GM21528 (cell line): Measurements from ENCODE around the gene ACTL8.

Experiments used
- ATAC-seq: cut with Tn5 transposase; IDR thresholded peaks from one replicate; pipeline ENCODE4 v1.9.1; 2021; ENCODE audit warnings: mild to moderate bottlenecking, moderate library complexity; ENCODE audit not compliant: unreplicated experiment, low FRiP score

The ACTL8 gene

DNA sequence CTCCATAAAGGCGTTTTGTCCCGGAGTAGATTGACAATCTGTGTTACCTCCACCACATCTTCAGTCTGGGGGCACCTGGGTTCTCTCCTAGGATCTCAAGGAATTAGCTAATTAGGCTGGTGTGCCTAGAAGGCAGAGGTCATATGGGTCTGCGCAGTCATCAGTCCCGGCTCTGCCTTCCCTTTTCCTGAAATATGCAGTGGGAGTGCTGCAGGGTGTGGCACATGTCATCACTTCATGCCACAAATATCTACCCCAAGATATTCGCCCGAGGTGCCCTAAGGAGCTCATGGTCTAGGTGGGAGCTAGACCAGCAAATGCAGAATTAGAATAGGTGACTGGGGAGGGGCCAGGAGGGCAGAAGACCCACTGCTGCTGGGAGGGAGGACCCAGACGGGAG lies 42.9 kb downstream of the ACTL8 start:
- ATAC-seq: no peak

- no peak for ATAC-seq
Observed at GRCh38 chr1:17798799-17799382, 43.8 kb downstream of the ACTL8 start.

DNA sequence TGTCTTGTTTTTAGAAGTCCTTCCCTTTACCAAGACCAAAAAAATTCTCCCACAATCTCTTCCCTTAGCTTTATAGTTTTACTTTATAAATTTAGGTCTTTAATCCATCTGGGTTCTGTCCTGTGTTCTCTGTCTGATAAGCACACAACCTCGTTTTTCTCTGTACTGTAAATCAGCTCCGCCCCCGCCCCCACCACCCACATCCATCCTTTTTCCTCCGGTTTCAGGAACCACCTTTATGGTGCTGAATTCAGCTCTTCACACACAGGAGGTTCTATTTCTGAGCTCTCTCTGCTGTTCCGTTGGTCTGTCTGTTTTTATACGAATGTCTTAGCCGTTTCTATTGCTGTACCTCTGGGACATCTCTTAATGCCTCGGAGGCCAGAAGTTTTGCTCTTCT lies 44.5 kb downstream of the ACTL8 start:
- ATAC-seq: no peak

DNA sequence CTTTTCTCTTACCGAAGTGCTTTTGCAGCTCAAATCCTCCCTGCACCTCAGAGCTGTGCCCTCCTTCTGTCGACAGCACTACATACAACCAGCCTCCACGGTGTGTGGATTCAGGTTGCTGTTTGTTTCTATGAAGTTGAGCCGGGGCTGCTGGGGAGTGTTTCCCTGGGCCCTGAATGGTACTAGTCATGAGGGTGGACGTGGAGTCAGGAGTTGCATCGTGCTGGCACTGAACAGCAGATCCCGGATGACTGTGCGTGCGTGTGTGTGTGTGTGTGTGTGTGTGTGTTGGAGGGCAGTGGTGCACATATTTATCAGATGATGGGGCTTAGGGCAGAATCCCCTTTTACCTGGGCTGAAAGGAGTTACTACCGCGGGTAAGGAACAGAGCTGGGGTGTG lies 47.0 kb downstream of the ACTL8 start:
- ATAC-seq: no peak

DNA sequence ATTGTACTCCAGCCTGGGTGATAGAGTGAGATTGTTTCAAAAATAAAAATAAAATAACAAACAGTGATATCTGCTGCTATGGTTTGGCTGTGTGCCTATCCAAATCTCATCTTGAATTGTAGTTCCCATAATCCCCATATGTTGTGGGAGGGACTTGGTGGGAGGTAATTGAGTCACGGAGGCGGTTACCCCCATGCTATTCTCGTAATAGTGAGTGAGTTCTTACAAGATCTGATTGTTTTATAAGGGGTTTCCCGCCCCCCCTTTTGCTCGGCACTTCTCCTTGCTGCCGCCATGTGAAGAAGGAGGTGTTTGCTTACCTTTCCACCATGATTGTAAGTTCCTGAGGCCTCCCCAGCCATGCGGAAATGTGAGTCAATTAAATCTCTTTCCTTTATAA lies 47.8 kb downstream of the ACTL8 start:
- ATAC-seq: no peak

GRCh38 chr1:17805869-17806684 lies 50.9 kb downstream of the ACTL8 start:
- no peak for ATAC-seq

DNA sequence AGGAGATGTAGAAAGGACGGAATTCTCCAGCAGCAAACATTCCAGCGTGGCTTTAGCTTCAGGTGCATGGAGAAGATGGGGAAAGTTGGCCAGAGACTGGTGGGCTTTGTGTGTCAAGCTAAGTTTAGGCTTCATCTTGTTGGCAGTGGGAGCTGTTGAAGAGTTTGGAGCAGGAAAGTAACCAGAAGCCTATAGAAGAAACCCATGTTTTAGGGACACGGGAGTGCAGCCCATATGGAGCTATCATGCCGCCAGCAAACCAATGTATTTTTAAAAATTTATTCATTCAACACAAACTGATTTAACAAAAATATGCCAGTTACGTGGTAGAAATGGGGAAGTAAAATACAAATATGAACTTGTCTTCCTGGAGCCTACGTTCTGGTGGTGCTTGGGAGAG lies 53.7 kb downstream of the ACTL8 start:
- ATAC-seq: no peak

DNA sequence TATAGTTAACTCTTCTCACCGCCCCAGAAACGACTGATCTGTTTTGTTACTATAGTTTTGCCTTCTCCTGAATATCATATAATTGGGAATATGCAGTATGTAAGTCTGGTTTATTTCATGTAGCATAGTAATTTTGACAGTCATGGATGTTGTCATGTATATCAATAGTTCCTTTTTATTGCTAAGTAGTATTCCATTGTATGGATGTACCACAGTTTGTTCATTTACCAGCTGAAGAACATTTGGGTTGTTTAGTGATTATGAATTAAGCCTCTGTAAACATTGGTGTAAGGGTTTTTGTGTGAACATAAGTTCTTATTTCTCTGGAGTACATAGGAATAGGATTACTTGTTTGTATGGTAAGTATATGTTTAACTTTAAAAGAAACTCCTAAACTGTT lies 55.5 kb downstream of the ACTL8 start:
- no peak for ATAC-seq

DNA sequence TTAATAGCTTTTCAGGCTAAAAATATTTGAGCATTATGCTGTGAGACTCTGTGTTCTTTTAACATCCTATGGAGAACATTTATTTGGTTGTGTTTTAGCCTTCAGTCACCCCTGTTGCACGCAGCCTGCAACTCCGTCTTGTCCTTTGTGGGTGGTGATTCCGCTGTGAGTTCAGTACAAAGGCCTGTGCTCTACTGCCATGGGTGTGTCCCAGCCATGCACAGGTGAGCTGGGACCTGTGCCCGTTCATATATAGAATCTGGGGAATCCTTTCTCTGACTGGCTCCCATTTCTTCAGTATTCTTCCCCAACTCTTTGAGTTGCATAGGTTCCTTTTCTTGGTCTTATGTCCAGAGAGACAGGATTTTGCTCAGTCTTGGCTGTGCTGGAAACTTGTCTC lies 61.4 kb downstream of the ACTL8 start:
- no peak for ATAC-seq

- no peak for ATAC-seq
Observed at GRCh38 chr1:17819129-17819802, 64.1 kb downstream of the ACTL8 start.

DNA sequence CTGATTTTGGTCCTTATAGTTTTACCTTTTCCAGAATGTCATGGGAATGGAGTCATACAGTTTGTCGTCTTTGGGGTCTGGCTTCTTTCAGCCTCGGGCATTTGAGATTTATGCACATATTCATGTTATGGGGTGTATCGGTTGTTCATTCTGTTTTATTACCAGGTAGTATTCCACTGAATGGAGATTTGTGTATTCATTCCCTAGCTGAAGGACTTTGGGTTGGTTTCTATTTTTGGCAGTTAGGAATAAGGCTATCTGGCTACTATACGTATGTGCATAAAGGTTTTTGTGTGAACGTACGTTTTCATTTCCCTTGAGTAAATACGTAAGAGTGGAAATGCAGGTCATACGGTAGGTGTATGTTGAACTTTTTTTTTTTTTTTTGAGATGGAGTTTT lies 65.1 kb downstream of the ACTL8 start:
- ATAC-seq: no peak

DNA sequence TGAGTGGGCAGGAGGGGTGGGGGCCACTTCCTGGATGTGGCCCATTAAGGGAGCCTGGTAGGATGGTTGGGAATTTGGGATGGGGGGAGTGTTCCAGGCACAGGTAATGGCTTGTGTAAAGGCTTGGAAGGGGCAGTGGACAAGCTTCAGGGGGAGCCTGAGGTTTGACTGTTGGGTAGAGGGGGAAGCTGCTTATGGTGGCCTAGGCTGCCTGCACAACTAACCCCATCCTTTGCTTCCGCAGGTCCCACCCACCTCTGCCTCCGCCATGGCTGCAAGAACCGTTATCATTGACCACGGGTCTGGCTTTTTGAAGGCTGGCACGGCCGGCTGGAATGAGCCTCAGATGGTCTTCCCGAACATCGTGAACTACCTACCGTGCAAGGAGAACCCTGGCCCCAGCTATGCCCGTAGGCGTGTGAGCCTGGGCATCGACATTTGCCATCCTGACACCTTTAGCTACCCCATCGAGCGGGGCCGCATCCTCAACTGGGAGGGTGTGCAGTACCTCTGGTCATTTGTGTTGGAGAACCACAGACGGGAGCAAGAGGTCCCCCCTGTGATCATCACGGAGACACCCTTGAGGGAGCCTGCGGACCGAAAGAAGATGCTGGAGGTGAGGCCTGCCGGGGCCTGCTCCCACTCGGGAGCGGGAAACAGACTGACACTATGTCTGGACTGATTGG lies 67.8 kb downstream of the ACTL8 start:
- ATAC-seq: no peak

DNA sequence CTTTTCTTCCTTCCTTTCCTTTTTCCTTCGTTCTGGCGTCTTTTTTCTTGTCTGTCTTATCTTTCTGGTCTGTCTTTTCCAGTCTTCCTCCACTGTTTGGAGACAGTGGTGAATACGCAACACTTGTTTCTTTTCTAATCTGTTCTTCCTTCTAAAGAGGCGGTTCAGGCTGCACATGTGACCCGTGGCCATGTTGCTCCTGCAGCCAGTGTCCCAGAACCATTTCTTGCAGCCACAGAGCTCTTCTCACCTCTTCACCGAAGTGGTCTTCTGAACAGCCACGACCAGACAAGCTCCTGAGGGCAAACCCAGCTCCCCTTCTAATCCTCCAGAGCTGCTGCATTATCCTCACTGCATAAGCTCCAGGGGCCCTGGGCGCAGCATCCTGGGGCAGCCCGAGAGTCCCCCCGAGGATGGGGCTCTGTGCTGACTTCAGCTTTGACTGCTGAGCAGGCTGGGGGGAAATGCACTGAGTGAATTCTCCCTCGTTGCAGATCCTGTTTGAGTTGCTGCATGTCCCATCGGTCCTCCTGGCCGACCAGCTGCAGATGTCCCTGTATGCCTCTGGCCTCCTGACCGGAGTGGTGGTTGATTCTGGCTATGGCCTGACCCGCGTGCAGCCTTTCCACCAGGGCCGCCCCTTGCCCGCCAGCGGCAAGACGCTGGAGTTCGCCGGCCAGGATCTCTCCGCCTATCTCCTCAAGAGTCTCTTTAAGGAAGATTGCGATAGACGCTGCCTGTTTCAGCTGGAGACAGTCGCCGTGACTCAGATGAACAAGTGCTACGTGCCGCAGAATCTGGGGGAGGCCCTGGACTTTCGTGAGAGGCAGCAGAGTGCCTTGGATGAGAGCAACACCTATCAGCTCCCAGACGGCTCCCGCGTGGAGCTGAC lies 70.4 kb downstream of the ACTL8 start:
- no peak for ATAC-seq

DNA sequence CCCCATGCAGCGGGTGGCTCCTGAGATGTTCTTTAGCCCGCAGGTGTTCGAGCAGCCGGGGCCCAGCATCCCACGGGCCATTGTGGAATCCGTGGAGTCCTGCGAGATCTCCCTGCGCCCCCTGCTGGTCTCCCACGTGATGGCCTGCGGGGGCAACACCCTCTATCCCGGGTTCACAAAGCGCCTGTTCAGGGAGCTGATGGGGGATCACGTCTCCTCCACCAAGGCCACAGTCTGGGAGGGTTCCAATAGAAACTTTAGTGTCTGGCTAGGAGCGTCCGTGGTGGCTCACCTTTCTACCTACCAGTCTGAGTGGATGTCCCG lies 71.0 kb downstream of the ACTL8 start:
- ATAC-seq: no peak

- ATAC-seq: no peak
Observed at GRCh38 chr1:17828991-17829390, 73.9 kb downstream of the ACTL8 start.

GRCh38 chr1:17829579-17829978 lies 74.4 kb downstream of the ACTL8 start:
- no peak for ATAC-seq

DNA sequence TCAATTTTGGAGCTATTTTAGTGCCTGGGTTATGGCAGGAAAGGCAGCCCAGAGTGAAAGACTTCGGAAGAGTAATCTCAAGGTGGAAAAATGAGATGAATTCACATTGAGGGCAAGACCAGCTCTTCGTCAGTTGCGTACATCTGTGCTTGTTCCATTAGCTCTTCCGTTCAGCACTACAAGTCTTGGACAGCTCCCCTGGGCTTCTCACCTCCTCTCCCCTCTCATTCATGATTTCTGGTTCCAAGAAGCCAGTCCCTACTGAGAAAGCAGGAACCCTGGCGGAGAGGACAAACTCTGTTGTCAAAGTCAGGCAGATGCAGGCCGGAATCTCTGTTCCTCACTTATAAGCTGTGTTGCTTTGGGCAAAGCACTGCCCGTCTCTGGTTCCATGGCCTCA lies 76.5 kb downstream of the ACTL8 start:
- no peak for ATAC-seq

DNA sequence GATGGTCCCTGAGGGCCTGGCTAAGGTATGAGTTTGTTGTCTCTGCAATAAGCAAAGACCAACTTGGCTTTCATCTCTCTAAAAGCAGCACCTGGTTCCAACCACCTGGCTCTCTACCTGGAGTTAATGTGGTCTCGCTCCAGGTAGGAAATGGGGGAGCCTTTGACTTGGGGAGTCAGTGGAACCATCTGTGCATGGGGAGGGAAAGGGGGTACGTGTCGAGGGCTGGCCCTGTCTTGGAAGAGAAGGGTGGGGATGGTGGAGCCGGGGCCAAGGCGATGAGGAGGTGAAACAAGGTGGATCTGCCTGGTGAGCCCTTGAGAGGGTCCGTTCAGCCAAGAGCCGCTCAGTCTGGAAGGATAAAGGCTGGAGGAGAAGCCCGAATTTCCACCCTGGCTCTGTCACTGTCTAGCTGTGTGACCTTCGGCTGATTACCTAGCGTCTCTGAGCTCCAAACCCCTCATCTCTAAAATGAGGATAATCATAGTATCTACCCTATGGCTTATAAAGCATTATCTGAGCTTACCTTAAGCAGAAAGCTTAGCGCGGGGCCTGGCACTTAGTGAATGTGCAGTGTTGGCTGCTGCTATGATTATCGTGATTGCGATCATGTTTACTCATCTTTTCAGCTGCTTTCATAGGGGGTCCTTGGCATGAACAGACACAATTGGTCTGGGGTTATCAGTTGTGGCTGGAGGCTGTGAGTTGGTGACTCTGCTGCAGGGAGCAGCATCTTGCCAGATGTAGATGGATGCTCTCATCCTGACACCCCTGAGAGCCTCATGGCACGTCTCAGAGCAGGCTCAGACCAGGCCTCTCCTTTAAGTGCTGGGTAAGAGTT lies 78.7 kb downstream of the ACTL8 start:
- no peak for ATAC-seq

- no peak for ATAC-seq
Observed at GRCh38 chr1:17834561-17835100, 79.5 kb downstream of the ACTL8 start.
